Spleen (tissue), 11 donors: Measurements from ENCODE around the gene MRO. TPM values are rescaled to one million over a fixed set of nuclear protein-coding genes. Genes with fewer than 3 reads are reported as not detected.

ENCODE experiments used
- DNase-seq: peaks from one replicate; pipeline ENCODE4 v3.0.0-alpha.2; 2020
- H3K27ac ChIP-seq, 8 donors: fragments of 200-600 bp; sonication (generic) in 7 of 8; 1 replicate in 4 of 8; 2 replicates in 4 of 8; pipeline versions ENCODE4 v1.5.0 to v1.8.0; 2016 to 2021; ENCODE audit warnings: inconsistent platforms in 4 of 8, mild to moderate bottlenecking in 4 of 8, moderate library complexity in 1 of 8
- H3K27me3 ChIP-seq, 7 donors: fragments of 200-600 bp; sonication (generic) in 6 of 7; replicated peaks in 1 of 7; 1 replicate in 4 of 7; 2 replicates in 3 of 7; pipeline versions ENCODE4 v1.5.0 to v1.8.0; 2016 to 2021; ENCODE audit warnings: inconsistent platforms in 3 of 7, mild to moderate bottlenecking in 1 of 7
- H3K36me3 ChIP-seq, 6 donors: fragments of 200-600 bp; sonication (generic) in 5 of 6; 1 replicate in 4 of 6; 2 replicates in 2 of 6; pipeline versions ENCODE4 v1.5.0 to v1.8.0; 2016 to 2021; ENCODE audit warnings: inconsistent platforms in 2 of 6
- H3K4me1 ChIP-seq, 6 donors: fragments of 200-600 bp; sonication (generic) in 5 of 6; 1 replicate in 3 of 6; 2 replicates in 3 of 6; pipeline versions ENCODE4 v1.5.0 to v1.8.0; 2016 to 2021; ENCODE audit warnings: inconsistent platforms in 3 of 6
- H3K4me3 ChIP-seq, 8 donors: fragments of 200-600 bp; sonication (generic) in 7 of 8; 1 replicate in 4 of 8; 2 replicates in 4 of 8; pipeline versions ENCODE4 v1.5.0 to v1.8.0; 2016 to 2021; ENCODE audit warnings: inconsistent platforms in 4 of 8, mild to moderate bottlenecking in 4 of 8, moderate library complexity in 2 of 8
- H3K9me3 ChIP-seq, 8 donors: fragments of 200-600 bp; sonication (generic) in 7 of 8; 1 replicate in 4 of 8; 2 replicates in 4 of 8; pipeline versions ENCODE4 v1.5.0 to v1.8.0; 2016 to 2021; ENCODE audit warnings: inconsistent platforms in 4 of 8
- POLR2A ChIP-seq, 3 donors: fragments of 450-650 bp; IDR thresholded peaks; one replicate each; pipeline ENCODE4 v1.5.1; 2017; ENCODE audit warnings: antibody characterized with exemption in 3 of 3, mild to moderate bottlenecking in 1 of 3
- POLR2AphosphoS5 ChIP-seq, 3 donors: sonication (generic); formaldehyde crosslinking; IDR thresholded peaks; one replicate each; pipeline ENCODE4 v1.5.1; 2017; ENCODE audit warnings: antibody characterized with exemption in 3 of 3
- WGBS, 5 donors: extraction: QIAGEN DNeasy Blood & Tissue Kit in 3 of 5; methylation state at CpG; one replicate each; pipeline versions ENCODE4 v1.1.5 to v1.1.7; 2013 to 2018; 5-methylcytosine and 5-hydroxymethylcytosine counted together
- intact Hi-C: fragments of 100-400 bp; cut with DNase I; formaldehyde crosslinking; loops from one replicate; pipeline ENCODE4 v1.15.0; 2023; ENCODE audit warnings: low total_unique reads
- polyA plus RNA-seq, 3 donors: library from polyadenylated mRNA; stranded (reverse); fragments of 200-250 nt; gene quantifications; one replicate each; pipeline ENCODE4 v1.2.1, GENCODE V29; 2013
- total RNA-seq, 7 donors: library from RNA; depleted of rRNA in 3 of 7; stranded (reverse); fragments of >200 nt in 3 of 7; fragmentation: NEBNext Ultra II Directional in 4 of 7; extraction: Animal tissue kit (Norgen Biotek cat#: 25700) in 4 of 7; gene quantifications; one replicate each; pipeline versions ENCODE4 v1.1.0 to v1.2.1, GENCODE V29; 2016 to 2021
- TF ChIP-seq, protein P1 (sequence below), 11 experiments: fragments of 200-600 bp in 7 of 11; fragments of 450-650 bp in 4 of 11; sonication (generic) in 4 of 11; IDR thresholded peaks in 8 of 11; conservative IDR thresholded peaks in 3 of 11; 1 replicate in 7 of 11; 2 replicates in 4 of 11; pipeline versions ENCODE4 v1.4.0 to v1.8.0; 2016 to 2021; ENCODE audit warnings: antibody characterized with exemption in 11 of 11, inconsistent platforms in 4 of 11, mild to moderate bottlenecking in 1 of 11
- donor health status: healthy with polysubstance abuse.
- donor health status: DM: no; HTN: no; CAD: no; lungs with moderate emphysema.
- donor health status: DM: no; HTN: no; CAD: no.
- donor health status: Bipolar disorder and iron deficiency.
- donor health status: healthy.
- donor health status: DM: no; HTN: no; CAD: no.
- donor health status: DM: yes; HTN: yes; CAD: no.

Gene MRO
- total and polyA plus RNA-seq, 10 donors, result 0.48 to 8.1 (median 4.1) TPM

DNA sequence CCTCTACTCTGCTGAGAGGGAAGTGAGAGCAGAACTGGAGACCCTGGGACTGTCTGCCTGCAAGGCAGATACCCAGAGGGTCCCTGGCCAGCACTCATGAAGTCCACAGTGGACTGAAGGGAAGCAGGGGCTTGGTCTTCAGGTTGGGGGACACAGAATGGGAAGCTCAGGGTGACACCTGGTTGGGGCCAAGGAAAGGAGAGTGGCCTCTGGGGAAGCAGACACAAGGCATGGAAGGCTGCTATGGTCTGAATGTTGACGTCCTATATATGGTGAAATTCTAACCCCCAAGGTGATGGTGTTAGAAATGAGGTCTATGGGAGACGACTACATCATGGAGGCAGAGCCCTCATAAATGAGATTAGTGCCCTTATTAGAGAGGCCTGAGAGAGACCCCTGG, 69.3 kb downstream of the MRO start:
- no peak overlapping the region for H3K4me3 ChIP-seq
- H3K27ac ChIP-seq, result no peak overlapping the region
- H3K27me3 ChIP-seq, result peaks cover 0 to 28% (median 0%) of the 10 kb centered on the region in 7 donors
- no peak for TF ChIP-seq POLR2AphosphoS5 (IDR thresholded peaks at IDR 0.05)
- TF ChIP-seq POLR2A (IDR thresholded peaks at IDR 0.05), result no peak
- TF ChIP-seq, protein P1, sequence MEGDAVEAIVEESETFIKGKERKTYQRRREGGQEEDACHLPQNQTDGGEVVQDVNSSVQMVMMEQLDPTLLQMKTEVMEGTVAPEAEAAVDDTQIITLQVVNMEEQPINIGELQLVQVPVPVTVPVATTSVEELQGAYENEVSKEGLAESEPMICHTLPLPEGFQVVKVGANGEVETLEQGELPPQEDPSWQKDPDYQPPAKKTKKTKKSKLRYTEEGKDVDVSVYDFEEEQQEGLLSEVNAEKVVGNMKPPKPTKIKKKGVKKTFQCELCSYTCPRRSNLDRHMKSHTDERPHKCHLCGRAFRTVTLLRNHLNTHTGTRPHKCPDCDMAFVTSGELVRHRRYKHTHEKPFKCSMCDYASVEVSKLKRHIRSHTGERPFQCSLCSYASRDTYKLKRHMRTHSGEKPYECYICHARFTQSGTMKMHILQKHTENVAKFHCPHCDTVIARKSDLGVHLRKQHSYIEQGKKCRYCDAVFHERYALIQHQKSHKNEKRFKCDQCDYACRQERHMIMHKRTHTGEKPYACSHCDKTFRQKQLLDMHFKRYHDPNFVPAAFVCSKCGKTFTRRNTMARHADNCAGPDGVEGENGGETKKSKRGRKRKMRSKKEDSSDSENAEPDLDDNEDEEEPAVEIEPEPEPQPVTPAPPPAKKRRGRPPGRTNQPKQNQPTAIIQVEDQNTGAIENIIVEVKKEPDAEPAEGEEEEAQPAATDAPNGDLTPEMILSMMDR (IDR thresholded peaks at IDR 0.05 in 8 of 11, conservative IDR thresholded peaks at IDR 0.05 in 3 of 11), result no peak
- no peaks in the 10 kb centered on the region for H3K36me3 ChIP-seq
- WGBS, 5 donors, result 63 to 96% (median 72%) methylated on average over 2 of the region's 2 CpGs
- no peak for DNase-seq
- H3K4me1 ChIP-seq, result no peaks in the 10 kb centered on the region
- peaks cover 0 to 4% (median 0%) of the 10 kb centered on the region in 8 donors for H3K9me3 ChIP-seq
- intact Hi-C loops, result no loop called here

DNA sequence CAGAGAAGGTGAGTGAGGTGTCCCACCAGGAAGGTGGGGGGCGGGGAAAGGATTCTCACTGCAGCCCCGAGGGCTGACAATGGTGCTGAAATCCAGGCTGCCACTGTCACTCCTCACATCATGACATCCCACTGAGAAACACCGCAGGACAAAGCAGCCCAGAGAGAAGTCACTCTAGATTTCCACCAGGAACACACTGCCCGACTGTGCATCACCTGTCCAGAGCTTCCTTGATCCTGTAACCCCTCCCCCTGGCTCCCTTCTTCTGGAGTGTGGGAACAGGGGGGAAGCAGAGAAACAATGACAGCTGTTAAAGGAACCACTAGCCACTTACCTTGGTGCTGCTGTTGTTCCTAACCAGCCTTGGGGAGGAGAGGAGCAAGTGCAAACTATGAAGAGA, 69.9 kb downstream of the MRO start:
- Histone ChIP-seq H3K27me3 (peaks cover 0 to 26% (median 0%) of the 10 kb centered on the region in 7 donors), H3K9me3 (peaks cover 0 to 4% (median 0%) of the 10 kb centered on the region in 8 donors), H3K4me3 (no peak overlapping the region), H3K36me3 (no peaks in the 10 kb centered on the region), H3K4me1 (no peaks in the 10 kb centered on the region), H3K27ac (no peak overlapping the region)
- DNase-seq, result no peak
- TF ChIP-seq POLR2AphosphoS5 (IDR thresholded peaks at IDR 0.05) (no peak), POLR2A (IDR thresholded peaks at IDR 0.05) (no peak)
- TF ChIP-seq, protein P1 (IDR thresholded peaks at IDR 0.05 in 8 of 11, conservative IDR thresholded peaks at IDR 0.05 in 3 of 11), result no peak
- intact Hi-C loops, result no loop called here
- 47 to 63% (median 55%) methylated on average over 4 of the region's 4 CpGs for WGBS, 5 donors

DNA sequence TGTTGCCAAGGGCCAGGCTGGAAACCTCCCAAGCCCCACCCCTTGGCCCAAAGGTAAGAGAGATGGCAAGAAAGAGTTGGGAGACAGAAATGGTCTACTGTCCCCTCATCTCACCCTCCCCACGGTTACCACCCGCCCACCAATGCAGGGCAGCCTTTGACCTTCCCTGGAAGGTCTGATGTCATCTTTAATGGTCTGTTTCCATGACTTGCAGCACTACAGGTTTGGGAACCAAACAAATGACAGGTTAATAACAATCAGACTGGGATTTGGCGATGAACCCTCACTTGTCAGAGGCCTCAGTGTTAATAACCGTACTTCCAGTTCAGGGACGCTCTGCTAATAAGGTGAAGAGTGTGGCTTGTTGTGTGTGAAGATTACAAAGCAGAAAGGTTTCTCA, 70.4 kb downstream of the MRO start:
- Histone ChIP-seq H3K36me3 (no peaks in the 10 kb centered on the region), H3K27ac (no peak overlapping the region), H3K4me1 (no peaks in the 10 kb centered on the region), H3K4me3 (no peak overlapping the region), H3K9me3 (peaks cover 0 to 6% (median 0%) of the 10 kb centered on the region in 8 donors), H3K27me3 (peaks cover 0 to 24% (median 0%) of the 10 kb centered on the region in 7 donors)
- 77 to 91% (median 83%) methylated on average over 5 of the region's 5 CpGs for WGBS, 5 donors
- TF ChIP-seq POLR2AphosphoS5 (IDR thresholded peaks at IDR 0.05), result no peak
- TF ChIP-seq, protein P1 (IDR thresholded peaks at IDR 0.05 in 8 of 11, conservative IDR thresholded peaks at IDR 0.05 in 3 of 11), result no peak
- TF ChIP-seq POLR2A (IDR thresholded peaks at IDR 0.05), result no peak
- intact Hi-C loops, result no loop called here
- no peak for DNase-seq

DNA sequence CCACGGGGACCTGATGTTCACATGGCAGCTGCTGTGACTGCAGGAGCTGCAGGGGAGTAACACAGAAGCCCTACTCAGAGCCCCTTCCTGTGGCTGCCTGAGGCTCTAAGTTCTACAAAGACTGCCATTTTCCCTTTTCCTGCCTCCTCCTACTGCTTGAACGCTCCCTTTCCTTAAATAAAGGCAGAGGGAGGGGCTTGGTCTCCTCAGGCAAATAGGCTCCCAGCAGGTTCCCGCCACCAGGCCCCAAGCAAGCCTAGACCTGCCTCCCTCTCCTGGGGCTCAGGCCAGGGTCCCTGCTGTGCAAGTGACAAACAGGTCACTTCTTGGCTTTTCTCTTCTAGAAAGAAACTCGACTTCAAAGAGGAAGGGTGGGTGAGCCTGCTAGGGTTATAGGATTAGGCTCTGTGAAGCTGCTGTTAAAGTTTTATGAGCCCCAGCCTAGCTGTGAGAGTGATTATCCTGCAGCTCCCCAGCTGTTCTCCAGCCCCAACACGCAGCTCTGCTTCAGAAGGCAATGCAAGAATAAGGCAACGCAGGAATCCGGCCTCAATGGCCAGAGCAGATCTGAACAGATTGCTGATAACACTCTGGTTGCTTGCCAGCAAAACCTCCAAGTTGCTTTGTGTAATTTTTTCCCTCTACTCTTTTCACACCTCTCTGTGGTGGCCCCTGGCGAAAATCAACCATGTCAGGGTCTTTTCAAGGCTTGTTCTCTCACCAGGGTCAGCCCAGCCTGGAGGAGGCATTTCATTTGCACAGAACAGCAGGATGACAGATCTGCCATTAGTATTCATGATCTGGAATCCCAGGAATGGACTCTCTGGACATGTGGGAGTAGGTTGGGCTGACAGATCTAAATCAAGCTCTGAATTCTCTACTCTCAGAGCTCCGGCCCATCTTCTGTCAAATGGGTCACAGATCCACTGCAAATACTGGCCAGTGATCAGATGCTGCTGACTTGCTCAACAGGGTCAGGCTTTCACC, 71.3 kb downstream of the MRO start:
- Histone ChIP-seq H3K4me1 (no peaks in the 10 kb centered on the region), H3K9me3 (peaks cover 0 to 4% (median 0%) of the 10 kb centered on the region in 8 donors), H3K27ac (peak overlapping the region in 3 of 8 donors; percentile 14 to 49 (median 18)), H3K4me3 (no peak overlapping the region), H3K27me3 (peaks cover 0 to 24% (median 0%) of the 10 kb centered on the region in 7 donors), H3K36me3 (no peaks in the 10 kb centered on the region)
- intact Hi-C loops, result no loop called here
- no peak for TF ChIP-seq POLR2AphosphoS5 (IDR thresholded peaks at IDR 0.05)
- no peak for TF ChIP-seq POLR2A (IDR thresholded peaks at IDR 0.05)
- TF ChIP-seq, protein P1 (IDR thresholded peaks at IDR 0.05 in 8 of 11, conservative IDR thresholded peaks at IDR 0.05 in 3 of 11), result no peak
- WGBS, 5 donors, result 34 to 53% (median 49%) methylated on average over 9 of the region's 9 CpGs
- DNase-seq, result no peak
